ENCODE measurements around the gene NOP10.

The NOP10 gene

DNA sequence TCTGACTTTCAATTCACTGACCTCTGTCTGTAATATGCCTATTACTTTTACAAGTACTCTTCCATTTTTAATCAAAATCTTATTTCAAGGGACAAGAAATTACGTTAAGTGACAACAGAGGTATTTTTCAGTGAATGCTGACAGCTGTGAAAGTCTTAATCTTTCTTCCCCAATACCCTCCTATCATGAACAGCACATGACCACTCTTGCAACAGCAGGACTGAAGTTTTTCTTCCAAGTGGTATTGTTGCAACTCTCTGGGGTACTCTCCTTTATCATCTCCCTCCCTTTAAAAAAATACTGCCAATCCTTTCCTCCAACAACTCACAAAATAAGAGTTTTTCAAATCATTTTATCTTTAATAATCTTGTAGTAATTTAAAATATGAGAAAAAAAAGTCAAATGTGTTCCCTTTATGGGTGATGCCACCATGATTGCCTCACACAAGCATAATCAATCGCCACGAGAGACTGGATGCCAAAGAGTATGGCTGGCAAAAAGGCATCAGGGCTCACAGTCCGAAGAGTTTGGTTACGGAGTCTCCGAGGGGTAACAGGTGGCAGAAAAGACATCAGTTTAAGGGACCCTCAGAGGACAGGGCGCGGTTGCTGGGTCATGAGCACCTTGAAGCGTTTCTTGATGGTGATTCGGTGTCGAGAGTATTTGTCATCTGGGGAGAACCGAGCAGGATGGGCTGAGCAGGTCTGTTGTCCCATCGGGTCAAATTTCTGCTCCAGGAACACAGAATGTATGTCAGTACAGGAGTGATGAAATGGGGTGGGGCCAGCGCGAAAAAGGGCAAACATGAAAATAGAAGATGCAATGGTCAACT lies 1.3 kb downstream of the NOP10 start:
- peaks cover 44 to 47% of the 10 kb centered on the region in 2 experiments for H3K4me1 ChIP-seq (ENCODE audit: control insufficient read depth in 1 of 2, insufficient read depth in 1 of 2, low read depth in 1 of 2, low read length in 1 of 2)
- TF ChIP-seq CTCF (IDR thresholded peaks at IDR 0.05) = no peak

DNA sequence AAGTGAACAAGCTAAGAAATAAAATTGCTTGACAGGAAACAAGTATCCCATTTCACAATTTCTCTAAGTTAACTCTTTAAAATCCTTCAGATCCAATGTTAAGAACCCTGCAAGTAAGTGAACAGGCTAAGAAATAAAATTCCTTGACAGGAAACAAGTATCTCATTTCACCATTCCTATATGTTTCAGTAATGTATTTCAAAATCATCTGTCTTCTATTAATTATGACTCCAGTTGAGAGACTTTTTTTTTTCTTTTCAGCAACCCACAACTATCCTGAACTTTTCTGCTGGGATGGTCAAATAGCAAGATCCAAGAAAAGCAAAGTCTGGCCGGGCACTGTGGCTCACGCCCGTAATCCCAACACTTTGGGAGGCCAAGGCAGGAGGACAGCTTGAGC lies 3.0 kb downstream of the NOP10 start:
- H3K27ac ChIP-seq = peak overlapping the region; percentile 23
- H3K36me3 ChIP-seq = peaks cover 30% of the 10 kb centered on the region
- TF ChIP-seq CTCF (IDR thresholded peaks at IDR 0.05) = no peak
- H3K9me3 ChIP-seq = no peaks in the 10 kb centered on the region
- no peaks in the 10 kb centered on the region for H3K27me3 ChIP-seq
- peaks cover 48 to 58% of the 10 kb centered on the region in 2 experiments for H3K4me1 ChIP-seq (ENCODE audit: control insufficient read depth in 1 of 2, insufficient read depth in 1 of 2, low read depth in 1 of 2, low read length in 1 of 2)
- H3K4me3 ChIP-seq (ENCODE audit: low read depth in 1 of 2, low read length in 1 of 2) = no peak overlapping the region

More for the DNA sequence above, 1.3 kb downstream of the NOP10 start:
- Histone ChIP-seq H3K9me3 (no peaks in the 10 kb centered on the region), H3K36me3 (peaks cover 30% of the 10 kb centered on the region), H3K4me3 (ENCODE audit: low read depth in 1 of 2, low read length in 1 of 2) (peak overlapping the region; percentile 85), H3K27me3 (no peaks in the 10 kb centered on the region), H3K27ac (peak overlapping the region; percentile 94)

- Histone ChIP-seq H3K9me3 (no peaks in the 10 kb centered on the region), H3K4me1 (ENCODE audit: control insufficient read depth in 1 of 2, insufficient read depth in 1 of 2, low read depth in 1 of 2, low read length in 1 of 2) (peaks cover 52 to 71% of the 10 kb centered on the region in 2 experiments), H3K27ac (peak overlapping the region; percentile 99), H3K27me3 (no peaks in the 10 kb centered on the region), H3K4me3 (ENCODE audit: low read depth in 1 of 2, low read length in 1 of 2) (peak overlapping the region; percentile 51 to 97), H3K36me3 (peaks cover 30% of the 10 kb centered on the region)
- no peak for TF ChIP-seq CTCF (IDR thresholded peaks at IDR 0.05)
Observed at GRCh38 chr15:34338347-34338746, 4.6 kb downstream of the NOP10 start.

DNA sequence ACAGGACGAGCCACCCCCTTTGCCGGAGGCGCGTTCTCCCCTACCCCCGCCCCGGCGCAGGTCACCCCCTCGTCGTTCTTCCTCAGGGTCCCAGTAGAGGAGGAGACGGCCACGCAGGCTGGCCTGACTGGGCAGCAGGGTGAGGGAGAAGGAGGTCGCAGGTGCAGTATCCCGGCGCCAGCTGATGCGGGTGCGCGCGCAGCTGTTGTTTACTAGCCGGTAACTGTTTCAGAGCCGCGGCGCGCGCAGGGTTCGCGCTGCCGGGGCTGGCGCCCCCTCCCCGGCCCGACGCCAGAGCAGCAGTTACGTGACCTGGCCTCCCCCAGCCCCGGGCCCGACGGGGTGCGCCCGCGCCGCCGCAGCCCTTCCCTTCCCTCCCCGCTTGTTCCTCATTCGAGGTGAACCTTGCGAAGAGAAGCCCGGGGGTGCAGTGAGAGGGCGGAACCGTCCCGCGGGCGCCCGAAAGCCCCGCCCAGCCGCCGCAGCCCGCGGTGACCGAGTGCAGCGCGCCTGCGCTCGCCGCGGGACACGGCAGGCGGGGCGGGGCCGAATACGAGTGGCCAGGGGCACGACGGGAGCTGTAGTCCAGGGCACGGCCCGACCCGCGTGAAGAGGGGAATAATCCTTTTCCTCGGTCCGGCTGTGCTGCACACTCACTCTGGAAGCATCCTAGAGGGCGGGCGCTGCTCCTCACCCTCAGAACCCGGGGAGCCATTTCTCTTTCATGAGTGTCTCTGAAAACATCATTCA lies 5.2 kb downstream of the NOP10 start, which contains the start of gene SLC12A6:
Gene SLC12A6 (minus strand): TSS at position 225 of the 750 bp plus-strand sequence. CDS start 1,101 bp downstream, outside the sequence.
- Histone ChIP-seq H3K9me3 (no peaks in the 10 kb centered on the region), H3K36me3 (peaks cover 30% of the 10 kb centered on the region), H3K27ac (peak within 1 kb of the TSS; percentile 99), H3K27me3 (no peaks in the 10 kb centered on the region), H3K4me1 (ENCODE audit: control insufficient read depth in 1 of 2, insufficient read depth in 1 of 2, low read depth in 1 of 2, low read length in 1 of 2) (peaks cover 55 to 77% of the 10 kb centered on the region in 2 experiments), H3K4me3 (ENCODE audit: low read depth in 1 of 2, low read length in 1 of 2) (peak within 1 kb of the TSS; percentile 83 to 97)
- peak; percentile 66 for TF ChIP-seq CTCF (IDR thresholded peaks at IDR 0.05)

DNA sequence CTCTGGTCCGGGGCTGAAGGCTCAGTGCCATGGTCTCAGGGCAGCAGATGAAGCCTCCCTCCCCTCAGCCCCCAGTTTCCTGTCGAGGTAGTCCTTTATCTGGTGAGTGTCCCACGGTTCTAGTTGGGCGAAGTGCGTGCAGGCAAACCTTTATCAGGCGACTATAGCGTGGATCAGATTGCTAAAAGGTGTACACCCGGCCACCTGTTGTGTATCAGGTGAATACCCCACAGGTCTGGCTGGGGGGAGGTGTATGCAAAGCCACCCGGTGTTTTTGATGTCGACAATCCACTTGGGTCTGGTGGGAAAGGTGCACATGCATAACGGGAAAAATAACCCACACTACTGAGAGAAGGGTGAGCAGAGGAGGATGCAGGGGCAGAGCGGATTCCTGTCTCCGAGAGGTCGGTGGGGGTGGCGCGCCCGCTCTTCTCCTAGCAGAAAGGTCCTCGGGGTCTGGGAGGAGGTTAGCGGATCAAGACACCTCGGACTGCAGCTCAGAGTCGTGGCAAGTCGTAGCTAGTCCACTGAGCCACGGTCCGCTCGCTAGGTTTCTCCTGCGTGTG lies 5.9 kb downstream of the NOP10 start:
- Histone ChIP-seq H3K9me3 (no peaks in the 10 kb centered on the region), H3K4me1 (ENCODE audit: control insufficient read depth in 1 of 2, insufficient read depth in 1 of 2, low read depth in 1 of 2, low read length in 1 of 2) (peaks cover 60 to 79% of the 10 kb centered on the region in 2 experiments), H3K27ac (peak overlapping the region; percentile 99), H3K4me3 (ENCODE audit: low read depth in 1 of 2, low read length in 1 of 2) (peak overlapping the region; percentile 83 to 97), H3K36me3 (peaks cover 33% of the 10 kb centered on the region), H3K27me3 (no peaks in the 10 kb centered on the region)
- TF ChIP-seq CTCF (IDR thresholded peaks at IDR 0.05) = no peak

All from neutrophil (primary cell).